ENCODE results near the gene SEMA3C.

Gene SEMA3C

GRCh38 chr7:80699045-80699638, 219.7 kb downstream of the SEMA3C start:
- no peak for DNase-seq (ENCODE audit: low read depth, low spot score)
